ENCODE data around the gene KCTD7. TPM values are rescaled to one million over a fixed set of nuclear protein-coding genes. Genes with fewer than 3 reads are reported as not detected.
"Not testable (repeated sequence)": the region's sequence is repeated elsewhere in the genome, so short reads cannot be mapped to it uniquely, and the experiment has no call there.

KCTD7 gene
- total and polyA plus RNA-seq, 10 of the 15 experiments (the other 5 are each of a cell fraction or from before 2014, with no cell fraction given), result 1.6 to 18.0 (median 9.4) TPM

DNA sequence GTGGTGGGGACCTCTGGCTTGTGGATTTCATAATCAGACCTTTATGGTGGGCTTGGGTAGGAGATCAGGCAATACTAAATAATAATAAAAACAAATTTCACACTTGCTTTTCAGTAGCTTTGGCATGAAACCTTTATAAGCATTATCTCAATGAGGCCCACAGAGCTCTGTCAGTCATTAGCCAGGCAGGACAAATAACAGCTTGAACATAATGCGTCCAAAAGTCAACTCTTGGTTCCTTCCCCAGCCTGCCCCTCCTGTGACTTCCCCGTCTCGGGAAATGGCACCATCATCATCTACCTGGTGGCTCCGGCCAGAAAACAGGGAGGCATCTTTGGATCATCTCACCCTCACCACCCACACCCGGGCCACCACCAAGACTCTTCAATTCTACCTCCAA lies 40.8 kb downstream of the KCTD7 start:
- no peak for ATAC-seq
- Histone ChIP-seq H2AFZ (ENCODE audit: control insufficient read depth, low read depth, low read length) (no peak overlapping the region), H3K79me2 (ENCODE audit: control insufficient read depth, insufficient read depth, low read length) (no peaks in the 10 kb centered on the region), H3K9ac (ENCODE audit: control insufficient read depth, insufficient read depth, low read length) (no peak overlapping the region), H3K4me3 (no peak overlapping the region), H3K9me3 (replicated peaks; ENCODE audit: control insufficient read depth, insufficient read depth, low read length) (no peaks in the 10 kb centered on the region), H3K27me3 (replicated peaks in 1 of 2; ENCODE audit: control insufficient read depth in 2 of 2, insufficient read depth in 2 of 2, low read length in 1 of 2) (no peaks in the 10 kb centered on the region), H3K4me2 (ENCODE audit: control insufficient read depth, insufficient read depth) (no peak overlapping the region), H3K27ac (ENCODE audit: control insufficient read depth, insufficient read depth) (no peak overlapping the region), H4K20me1 (ENCODE audit: control insufficient read depth, insufficient read depth) (no peaks in the 10 kb centered on the region), H3K36me3 (ENCODE audit: control insufficient read depth in 2 of 2, insufficient read depth in 2 of 2, low read length in 1 of 2) (no peaks in the 10 kb centered on the region), H3K4me1 (ENCODE audit: control insufficient read depth, insufficient read depth, low read length) (no peaks in the 10 kb centered on the region)
- SMC1A ChIA-PET (ENCODE audit: uncharacterized antibody, unreplicated experiment), result interaction anchor here (1.9 kb wide), 1 partner anchor 10 kb away, joined by 5 read pairs; no protein-coding TSS in a partner anchor
- TF ChIP-seq ZNF217 (IDR thresholded peaks at IDR 0.05), result no peak
- RAD21 ChIA-PET (ENCODE audit: unreplicated experiment), result no interaction called here
- FAIRE-seq, result no peak
- WGBS (ENCODE audit: insufficient coverage, insufficient replicate concordance, low lambda C conversion rate, missing lambda C conversion rate), result 85% methylated on average over 5 of the region's 5 CpGs
- CTCF ChIA-PET, result no interaction called here
- in situ Hi-C loops (cut with MboI), result no loop called here
- DNase-seq (ENCODE audit: low read depth, low spot score), result no peak
- POLR2A ChIA-PET, result interaction anchor here (0.8 kb wide), 1 partner anchor 10 kb away, joined by 3 read pairs; no protein-coding TSS in a partner anchor
- BruUV-seq (replicated peaks), result no TSS peak
- intact Hi-C loops (cut with micrococcal nuclease; ENCODE audit: unreplicated experiment), result no loop called here

DNA sequence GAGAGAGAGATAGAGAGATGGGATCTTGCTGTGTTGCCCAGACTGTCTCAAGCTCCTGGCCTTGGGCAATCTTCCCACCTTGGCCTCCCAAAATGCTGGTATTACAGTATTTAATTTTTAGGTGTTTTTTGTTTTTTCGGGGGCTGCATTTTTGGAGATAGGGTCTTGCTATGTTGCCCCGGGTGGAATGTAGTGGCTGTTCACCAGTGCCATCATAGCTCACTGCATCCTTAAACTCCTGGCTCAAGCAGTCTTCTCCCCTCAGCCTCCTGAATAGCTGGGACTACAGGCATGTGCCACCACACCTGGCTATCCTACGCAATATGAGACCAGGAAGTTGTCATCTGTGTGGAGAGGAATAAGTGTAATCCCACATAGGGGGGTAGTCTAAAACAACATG lies 42.4 kb downstream of the KCTD7 start:
- H3K79me2 ChIP-seq (ENCODE audit: control insufficient read depth, insufficient read depth, low read length), result no peaks in the 10 kb centered on the region
- no peaks in the 10 kb centered on the region for H3K9me3 ChIP-seq (replicated peaks; ENCODE audit: control insufficient read depth, insufficient read depth, low read length)
- ATAC-seq, result no peak
- H3K27me3 ChIP-seq (replicated peaks in 1 of 2; ENCODE audit: control insufficient read depth in 2 of 2, insufficient read depth in 2 of 2, low read length in 1 of 2), result no peaks in the 10 kb centered on the region
- intact Hi-C loops (cut with micrococcal nuclease; ENCODE audit: unreplicated experiment) (no loop called here), in situ Hi-C loops (cut with MboI) (no loop called here)
- no peak for FAIRE-seq
- SMC1A ChIA-PET (ENCODE audit: uncharacterized antibody, unreplicated experiment), result no interaction called here
- no peaks in the 10 kb centered on the region for H4K20me1 ChIP-seq (ENCODE audit: control insufficient read depth, insufficient read depth)
- 100% methylated on average over 3 of the region's 3 CpGs for WGBS (ENCODE audit: insufficient coverage, insufficient replicate concordance, low lambda C conversion rate, missing lambda C conversion rate)
- no peak for TF ChIP-seq STAT3 (IDR thresholded peaks at IDR 0.05; ENCODE audit: low read depth, low read length)
- TF ChIP-seq HSF1 (IDR thresholded peaks at IDR 0.05; ENCODE audit: low read depth, low read length), result no peak
- TF ChIP-seq, protein P1, sequence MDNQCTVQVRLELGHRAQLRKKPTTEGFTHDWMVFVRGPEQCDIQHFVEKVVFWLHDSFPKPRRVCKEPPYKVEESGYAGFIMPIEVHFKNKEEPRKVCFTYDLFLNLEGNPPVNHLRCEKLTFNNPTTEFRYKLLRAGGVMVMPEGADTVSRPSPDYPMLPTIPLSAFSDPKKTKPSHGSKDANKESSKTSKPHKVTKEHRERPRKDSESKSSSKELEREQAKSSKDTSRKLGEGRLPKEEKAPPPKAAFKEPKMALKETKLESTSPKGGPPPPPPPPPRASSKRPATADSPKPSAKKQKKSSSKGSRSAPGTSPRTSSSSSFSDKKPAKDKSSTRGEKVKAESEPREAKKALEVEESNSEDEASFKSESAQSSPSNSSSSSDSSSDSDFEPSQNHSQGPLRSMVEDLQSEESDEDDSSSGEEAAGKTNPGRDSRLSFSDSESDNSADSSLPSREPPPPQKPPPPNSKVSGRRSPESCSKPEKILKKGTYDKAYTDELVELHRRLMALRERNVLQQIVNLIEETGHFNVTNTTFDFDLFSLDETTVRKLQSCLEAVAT (IDR thresholded peaks at IDR 0.05), result no peak
- TF ChIP-seq HDAC6 (IDR thresholded peaks at IDR 0.05; ENCODE audit: unreplicated experiment), result no peak
- POLR2A ChIA-PET, result no interaction called here
- H3K27ac ChIP-seq (ENCODE audit: control insufficient read depth, insufficient read depth), result no peak overlapping the region
- H3K36me3 ChIP-seq (ENCODE audit: control insufficient read depth in 2 of 2, insufficient read depth in 2 of 2, low read length in 1 of 2), result no peaks in the 10 kb centered on the region
- DNase-seq (ENCODE audit: low read depth, low spot score), result no peak
- H2AFZ ChIP-seq (ENCODE audit: control insufficient read depth, low read depth, low read length), result no peak overlapping the region
- H3K4me1 ChIP-seq (ENCODE audit: control insufficient read depth, insufficient read depth, low read length), result no peaks in the 10 kb centered on the region
- H3K4me3 ChIP-seq, result no peak overlapping the region
- CTCF ChIA-PET, result no interaction called here
- BruUV-seq (replicated peaks), result no TSS peak
- H3K9ac ChIP-seq (ENCODE audit: control insufficient read depth, insufficient read depth, low read length), result no peak overlapping the region
- no peak overlapping the region for H3K4me2 ChIP-seq (ENCODE audit: control insufficient read depth, insufficient read depth)
- RAD21 ChIA-PET (ENCODE audit: unreplicated experiment), result no interaction called here

GRCh38 chr7:66671486-66671885 lies 42.8 kb downstream of the KCTD7 start:
- BruUV-seq (replicated peaks); POLR2A ChIA-PET; in situ Hi-C loops (cut with MboI); H3K4me1 ChIP-seq (ENCODE audit: control insufficient read depth, insufficient read depth, low read length); intact Hi-C loops (cut with micrococcal nuclease; ENCODE audit: unreplicated experiment); H3K4me2 ChIP-seq (ENCODE audit: control insufficient read depth, insufficient read depth); H3K79me2 ChIP-seq (ENCODE audit: control insufficient read depth, insufficient read depth, low read length); H4K20me1 ChIP-seq (ENCODE audit: control insufficient read depth, insufficient read depth); H3K9ac ChIP-seq (ENCODE audit: control insufficient read depth, insufficient read depth, low read length); RAD21 ChIA-PET (ENCODE audit: unreplicated experiment); FAIRE-seq; CTCF ChIA-PET; H3K27me3 ChIP-seq (replicated peaks in 1 of 2; ENCODE audit: control insufficient read depth in 2 of 2, insufficient read depth in 2 of 2, low read length in 1 of 2); ATAC-seq; H2AFZ ChIP-seq (ENCODE audit: control insufficient read depth, low read depth, low read length); H3K9me3 ChIP-seq (replicated peaks; ENCODE audit: control insufficient read depth, insufficient read depth, low read length); H3K4me3 ChIP-seq; DNase-seq (ENCODE audit: low read depth, low spot score); H3K27ac ChIP-seq (ENCODE audit: control insufficient read depth, insufficient read depth); H3K36me3 ChIP-seq (ENCODE audit: control insufficient read depth in 2 of 2, insufficient read depth in 2 of 2, low read length in 1 of 2); SMC1A ChIA-PET (ENCODE audit: uncharacterized antibody, unreplicated experiment): not testable (repeated sequence)
- WGBS (ENCODE audit: insufficient coverage, insufficient replicate concordance, low lambda C conversion rate, missing lambda C conversion rate), result 93% methylated on average over 2 of the region's 2 CpGs
